Ishikawa (cell line): ENCODE data around the gene NPSR1.

ENCODE experiments used
- CEBPB ChIP-seq: IDR thresholded peaks from 2 replicates; pipeline ENCODE4 v1.6.1; 2012
- RAD21 ChIP-seq: IDR thresholded peaks from 2 replicates; pipeline ENCODE4 v1.6.1; 2012; ENCODE audit warnings: low read depth
- TCF12 ChIP-seq: IDR thresholded peaks from 2 replicates; pipeline ENCODE4 v1.6.1; 2012; ENCODE audit warnings: low read depth
- TEAD4 ChIP-seq: IDR thresholded peaks from 2 replicates; pipeline ENCODE4 v1.6.1; 2012
- TF ChIP-seq, protein P1 (sequence below): IDR thresholded peaks from 2 replicates; pipeline ENCODE4 v1.6.1; 2012; ENCODE audit warnings: low read depth, mild to moderate bottlenecking

DNA sequence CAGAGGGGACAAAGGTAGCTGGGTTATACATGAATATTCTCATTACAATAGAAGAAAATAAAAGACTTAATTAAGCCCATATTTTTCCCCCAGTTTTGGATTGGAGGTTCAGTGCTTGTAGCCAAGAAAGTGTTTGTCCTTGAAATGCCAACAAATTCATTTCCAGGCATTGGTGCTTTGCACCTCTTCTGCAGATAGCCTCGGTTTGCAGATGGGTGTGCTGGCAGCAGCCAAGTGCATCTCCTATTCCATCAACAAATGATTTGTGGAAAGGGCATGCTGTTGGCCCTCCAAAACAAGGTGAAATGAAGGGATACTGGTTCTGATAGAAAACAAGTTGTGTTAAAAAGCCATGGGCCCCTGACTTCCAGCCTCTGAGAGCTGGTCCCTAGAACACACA lies 192.0 kb downstream of the NPSR1 start:
- TF ChIP-seq, protein P1, sequence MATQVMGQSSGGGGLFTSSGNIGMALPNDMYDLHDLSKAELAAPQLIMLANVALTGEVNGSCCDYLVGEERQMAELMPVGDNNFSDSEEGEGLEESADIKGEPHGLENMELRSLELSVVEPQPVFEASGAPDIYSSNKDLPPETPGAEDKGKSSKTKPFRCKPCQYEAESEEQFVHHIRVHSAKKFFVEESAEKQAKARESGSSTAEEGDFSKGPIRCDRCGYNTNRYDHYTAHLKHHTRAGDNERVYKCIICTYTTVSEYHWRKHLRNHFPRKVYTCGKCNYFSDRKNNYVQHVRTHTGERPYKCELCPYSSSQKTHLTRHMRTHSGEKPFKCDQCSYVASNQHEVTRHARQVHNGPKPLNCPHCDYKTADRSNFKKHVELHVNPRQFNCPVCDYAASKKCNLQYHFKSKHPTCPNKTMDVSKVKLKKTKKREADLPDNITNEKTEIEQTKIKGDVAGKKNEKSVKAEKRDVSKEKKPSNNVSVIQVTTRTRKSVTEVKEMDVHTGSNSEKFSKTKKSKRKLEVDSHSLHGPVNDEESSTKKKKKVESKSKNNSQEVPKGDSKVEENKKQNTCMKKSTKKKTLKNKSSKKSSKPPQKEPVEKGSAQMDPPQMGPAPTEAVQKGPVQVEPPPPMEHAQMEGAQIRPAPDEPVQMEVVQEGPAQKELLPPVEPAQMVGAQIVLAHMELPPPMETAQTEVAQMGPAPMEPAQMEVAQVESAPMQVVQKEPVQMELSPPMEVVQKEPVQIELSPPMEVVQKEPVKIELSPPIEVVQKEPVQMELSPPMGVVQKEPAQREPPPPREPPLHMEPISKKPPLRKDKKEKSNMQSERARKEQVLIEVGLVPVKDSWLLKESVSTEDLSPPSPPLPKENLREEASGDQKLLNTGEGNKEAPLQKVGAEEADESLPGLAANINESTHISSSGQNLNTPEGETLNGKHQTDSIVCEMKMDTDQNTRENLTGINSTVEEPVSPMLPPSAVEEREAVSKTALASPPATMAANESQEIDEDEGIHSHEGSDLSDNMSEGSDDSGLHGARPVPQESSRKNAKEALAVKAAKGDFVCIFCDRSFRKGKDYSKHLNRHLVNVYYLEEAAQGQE, result no peak
- no peak for TF ChIP-seq TCF12
- TF ChIP-seq RAD21, result no peak
- TF ChIP-seq CEBPB, result no peak
- no peak for TF ChIP-seq TEAD4
